Lower leg skin (tissue), 4 donors: ENCODE measurements around the gene ASPA. TPM values are rescaled to one million over a fixed set of nuclear protein-coding genes. Genes with fewer than 3 reads are reported as not detected.

ENCODE experiments used
- DNase-seq, 2 donors: peaks; one replicate each; pipeline ENCODE4 v3.0.0-alpha.2; 2019; ENCODE audit warnings: low spot score in 2 of 2
- H3K4me3 ChIP-seq: fragments of 200-600 bp; sonication (generic); 2 replicates; pipeline ENCODE4 v1.5.1; 2017; ENCODE audit warnings: mild to moderate bottlenecking, low read depth; ENCODE audit not compliant: poor library complexity, severe bottlenecking
- CTCF ChIP-seq, 3 donors: fragments of 450-650 bp; IDR thresholded peaks; one replicate each; pipeline ENCODE4 v1.5.1; 2016; ENCODE audit warnings: antibody characterized with exemption in 3 of 3, mild to moderate bottlenecking in 3 of 3, moderate library complexity in 2 of 3
- POLR2A ChIP-seq, 2 donors: fragments of 450-650 bp; IDR thresholded peaks; one replicate each; pipeline ENCODE4 v1.6.1; 2016 to 2017; ENCODE audit warnings: antibody characterized with exemption in 2 of 2, mild to moderate bottlenecking in 1 of 2, moderate library complexity in 1 of 2
- WGBS, 2 donors: methylation state at CpG; one replicate each; pipeline ENCODE4 v1.1.5; 2018; 5-methylcytosine and 5-hydroxymethylcytosine counted together
- intact Hi-C: fragments of 100-400 bp; cut with DNase I; formaldehyde crosslinking; loops from one replicate; pipeline ENCODE4 v1.15.0; 2023; ENCODE audit warnings: low total_unique reads
- total RNA-seq, 4 donors: library from RNA; depleted of rRNA; stranded (reverse); fragments of >200 nt; gene quantifications; one replicate each; pipeline ENCODE4 v1.1.0, GENCODE V29; 2016

ASPA gene
- total RNA-seq, 4 donors from 2014 or later: 0.69 to 3.2 (median 1.4) TPM

GRCh38 chr17:3524024-3524423 is 48.2 kb downstream of the ASPA start:
- 93 to 94% methylated on average over 13 of the region's 13 CpGs for WGBS, 2 donors
- intact Hi-C loops: no loop called here
- no peak for DNase-seq
- TF ChIP-seq POLR2A (IDR thresholded peaks at IDR 0.05): no peak
- no peak for TF ChIP-seq CTCF (IDR thresholded peaks at IDR 0.05)
- H3K4me3 ChIP-seq: no peak overlapping the region

GRCh38 chr17:3526491-3526890 is 50.7 kb downstream of the ASPA start:
- intact Hi-C loops: no loop called here
- no peak for DNase-seq
- H3K4me3 ChIP-seq: no peak overlapping the region
- TF ChIP-seq POLR2A (IDR thresholded peaks at IDR 0.05) (no peak), CTCF (IDR thresholded peaks at IDR 0.05) (no peak)
- 91 to 95% methylated on average over 12 of the region's 12 CpGs for WGBS, 2 donors

- 85% methylated on average over 10 of the region's 10 CpGs for WGBS, 2 donors
- TF ChIP-seq POLR2A (IDR thresholded peaks at IDR 0.05) (no peak), CTCF (IDR thresholded peaks at IDR 0.05) (no peak)
- no peak for DNase-seq
- no peak overlapping the region for H3K4me3 ChIP-seq
- intact Hi-C loops: no loop called here
These were observed 51.2 kb downstream of the ASPA start for GRCh38 chr17:3526971-3527370.

GRCh38 chr17:3527468-3527867 is 51.7 kb downstream of the ASPA start:
- WGBS, 2 donors: 94 to 99% methylated on average over 5 of the region's 5 CpGs
- no peak for TF ChIP-seq CTCF (IDR thresholded peaks at IDR 0.05)
- DNase-seq: no peak
- intact Hi-C loops: no loop called here
- no peak overlapping the region for H3K4me3 ChIP-seq

- H3K4me3 ChIP-seq: no peak overlapping the region
- TF ChIP-seq POLR2A (IDR thresholded peaks at IDR 0.05) (no peak), CTCF (IDR thresholded peaks at IDR 0.05) (no peak)
- DNase-seq: no peak
- intact Hi-C loops: no loop called here
- WGBS, 2 donors: 91 to 94% methylated on average over 8 of the region's 8 CpGs
These were observed 52.1 kb downstream of the ASPA start for GRCh38 chr17:3527896-3528295.

GRCh38 chr17:3528403-3528851 is 52.6 kb downstream of the ASPA start:
- TF ChIP-seq POLR2A (IDR thresholded peaks at IDR 0.05) (no peak), CTCF (IDR thresholded peaks at IDR 0.05) (no peak)
- 79 to 80% methylated on average over 14 of the region's 14 CpGs for WGBS, 2 donors
- DNase-seq: no peak
- no peak overlapping the region for H3K4me3 ChIP-seq
- intact Hi-C loops: no loop called here
